GDM1 (cell line): Measurements from ENCODE around the gene PANX2.

Experiments
- DNase-seq: peaks from one replicate; lab custom pipeline; 2025; lab: John Stamatoyannopoulos, UW

Gene PANX2

DNA sequence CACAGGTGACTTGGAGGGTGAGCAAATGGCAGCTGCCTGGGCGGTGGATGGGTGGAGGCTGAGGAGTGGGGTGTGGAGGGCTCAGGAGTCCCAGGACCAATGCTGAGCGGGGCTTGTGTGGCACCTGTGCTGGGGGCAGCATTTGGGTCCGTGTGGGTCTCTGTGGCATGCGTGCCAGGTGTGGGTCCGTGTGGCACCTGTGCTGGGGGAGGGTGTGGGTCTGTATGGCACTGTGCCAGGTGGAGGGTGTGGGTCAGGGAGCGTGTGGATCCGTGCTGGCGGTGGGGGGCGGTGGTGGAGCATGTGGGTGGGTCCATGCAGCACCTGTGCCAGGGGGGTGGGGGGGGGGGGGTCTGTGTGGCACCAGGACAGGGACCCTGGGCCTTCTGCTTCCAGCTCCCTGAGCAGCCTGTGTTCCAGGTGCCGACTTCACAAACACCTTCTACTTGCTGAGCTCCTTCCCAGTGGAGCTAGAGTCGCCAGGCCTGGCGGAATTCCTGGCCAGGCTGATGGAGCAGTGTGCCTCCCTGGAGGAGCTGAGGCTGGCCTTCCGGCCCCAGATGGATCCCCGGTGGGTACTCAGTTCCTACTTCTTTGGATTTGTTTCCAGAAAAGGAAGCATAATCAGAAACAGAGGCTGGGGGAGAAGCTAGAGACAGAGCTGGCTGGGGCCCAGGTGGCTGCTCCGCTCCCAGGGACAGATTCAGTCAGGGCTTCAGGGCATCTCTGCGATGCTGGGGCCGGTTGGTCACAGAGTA lies 44.9 kb downstream of the PANX2 start:
- no peak for DNase-seq

GRCh38 chr22:50216055-50216683 lies 45.6 kb downstream of the PANX2 start:
- DNase-seq, result no peak

DNA sequence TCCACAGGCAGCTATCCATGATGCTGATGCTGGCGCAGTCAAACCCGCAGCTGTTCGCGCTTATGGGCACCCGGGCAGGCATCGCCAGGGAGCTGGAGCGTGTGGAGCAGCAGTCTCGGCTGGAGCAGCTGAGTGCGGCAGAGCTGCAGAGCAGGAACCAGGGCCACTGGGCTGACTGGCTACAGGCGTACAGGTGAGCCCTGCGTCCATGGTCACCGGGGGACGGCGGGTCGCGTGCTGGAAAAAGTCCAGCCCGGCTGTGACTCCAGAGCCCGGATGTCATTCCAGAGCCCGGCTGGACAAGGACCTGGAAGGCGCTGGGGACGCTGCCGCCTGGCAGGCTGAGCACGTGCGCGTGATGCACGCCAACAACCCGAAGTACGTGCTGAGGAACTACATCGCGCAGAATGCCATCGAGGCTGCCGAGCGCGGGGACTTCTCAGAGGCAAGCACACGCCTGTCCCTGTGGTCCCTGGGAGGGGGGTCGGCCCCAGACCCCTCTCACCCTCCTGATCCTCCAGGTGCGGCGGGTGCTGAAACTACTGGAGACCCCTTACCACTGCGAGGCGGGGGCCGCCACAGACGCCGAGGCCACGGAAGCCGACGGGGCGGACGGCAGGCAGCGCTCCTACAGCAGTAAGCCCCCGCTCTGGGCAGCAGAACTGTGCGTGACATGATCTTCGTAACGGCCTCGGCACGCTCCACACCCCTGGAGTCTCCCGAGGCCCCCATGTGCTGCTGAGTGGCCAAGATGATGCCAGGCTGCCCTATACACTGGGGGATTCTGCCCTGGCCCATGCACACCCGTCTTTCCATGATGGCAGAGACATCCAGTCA lies 46.4 kb downstream of the PANX2 start:
- no peak for DNase-seq

DNA sequence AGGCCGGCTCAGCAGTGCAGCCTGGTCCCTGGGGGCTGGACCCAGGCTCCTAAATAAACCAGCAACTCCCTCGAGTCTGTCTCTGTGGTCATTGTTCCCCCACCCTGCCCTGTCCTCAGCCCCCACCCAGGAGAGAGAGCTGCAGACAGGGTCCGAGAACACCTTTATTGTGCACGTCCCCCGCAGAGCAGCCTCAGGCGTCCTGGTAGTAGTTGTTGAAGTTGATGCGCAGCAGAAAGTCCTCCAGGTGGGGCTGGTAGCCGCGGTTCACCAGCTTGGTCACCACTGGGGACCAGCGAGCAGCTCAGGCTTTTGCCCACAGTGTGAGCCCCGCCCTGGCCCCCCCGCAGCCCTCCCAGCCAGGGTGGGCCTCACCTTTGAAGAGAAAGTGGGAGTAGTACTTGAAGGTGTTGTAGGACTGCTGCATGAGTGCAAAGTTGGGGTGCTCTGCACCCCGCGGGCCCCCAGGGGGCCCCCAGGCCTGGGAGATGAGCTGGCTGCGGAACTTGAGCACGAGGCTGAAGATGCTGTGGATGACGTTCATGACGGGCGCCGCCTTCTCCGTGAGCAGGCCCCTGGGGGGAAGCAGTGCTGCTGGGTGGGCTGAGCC lies 47.1 kb downstream of the PANX2 start:
- DNase-seq, result no peak

GRCh38 chr22:50218153-50218995 lies 47.8 kb downstream of the PANX2 start:
- no peak for DNase-seq

DNA sequence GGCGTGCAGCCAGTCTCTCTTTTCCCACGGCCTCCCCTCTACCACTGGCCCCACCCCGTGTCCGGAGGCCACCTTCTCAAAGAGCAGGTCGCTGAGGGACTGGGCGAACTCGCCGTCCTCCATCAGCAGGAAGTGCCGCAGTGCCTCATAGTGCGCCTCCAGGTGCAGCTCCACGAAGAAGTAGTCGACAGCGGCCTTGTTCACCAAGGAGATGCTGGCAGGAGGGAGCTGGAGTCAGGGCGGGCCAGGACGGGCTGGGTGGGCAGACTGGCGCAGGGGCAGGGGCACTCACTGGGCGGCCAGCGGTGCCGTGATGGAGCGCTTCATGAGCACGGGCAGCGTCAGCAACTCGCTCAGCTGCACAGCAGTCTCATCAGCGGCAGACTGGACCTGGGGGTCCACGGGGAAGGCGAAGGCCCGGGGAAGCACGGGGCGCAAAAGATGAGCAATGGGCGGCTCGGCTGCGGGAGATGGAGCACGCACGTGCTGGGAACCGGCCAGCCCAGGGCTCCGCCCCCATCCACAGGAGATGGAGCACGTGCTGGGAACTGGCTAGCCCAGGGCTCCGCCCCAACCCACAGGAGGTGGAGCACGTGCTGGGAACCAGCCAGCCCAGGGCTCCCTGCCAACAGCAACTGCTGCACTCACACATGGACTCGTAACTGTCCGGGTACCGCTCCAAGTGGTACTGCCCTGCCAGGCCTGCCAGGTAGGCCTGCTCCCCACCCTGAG lies 48.6 kb downstream of the PANX2 start:
- DNase-seq, result no peak

- no peak for DNase-seq
Observed at GRCh38 chr22:50219800-50220602, 49.5 kb downstream of the PANX2 start.

DNA sequence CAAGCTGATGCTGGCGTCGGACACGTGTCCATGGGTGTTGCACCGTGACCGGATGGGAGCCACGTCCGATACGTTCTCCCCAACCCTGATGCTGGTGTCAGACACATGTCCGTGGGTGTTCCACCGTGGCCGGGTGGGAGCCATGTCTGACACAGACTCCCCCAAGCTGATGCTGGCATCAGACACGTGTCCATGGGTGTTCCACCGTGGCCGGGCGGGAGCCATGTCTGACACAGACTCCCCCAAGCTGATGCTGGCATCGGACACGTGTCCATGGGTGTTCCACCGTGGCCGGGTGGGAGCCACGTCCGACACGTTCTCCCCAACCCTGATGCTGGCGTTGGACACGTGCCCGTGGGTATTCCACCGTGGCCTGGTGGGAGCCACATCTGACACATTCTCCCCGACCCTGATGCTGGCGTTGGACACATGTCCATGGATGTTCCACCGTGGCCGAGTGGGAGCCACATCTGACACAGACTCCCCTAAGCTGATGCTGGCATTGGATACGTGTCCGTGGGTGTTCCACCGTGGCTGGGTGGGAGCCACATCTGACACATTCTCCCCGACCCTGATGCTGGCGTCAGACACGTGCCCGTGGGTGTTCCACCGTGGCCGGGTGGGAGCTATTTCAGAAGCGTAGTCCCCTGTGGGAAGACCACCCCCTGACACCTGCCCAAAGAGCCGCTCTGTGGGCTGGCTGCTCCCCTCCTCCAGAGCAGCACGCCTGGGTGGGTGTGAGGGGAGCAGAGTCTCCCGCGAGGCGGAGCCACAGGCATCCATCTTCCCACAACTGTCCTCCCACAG lies 50.3 kb downstream of the PANX2 start:
- DNase-seq, result no peak

GRCh38 chr22:50221410-50222300 lies 51.1 kb downstream of the PANX2 start:
- no peak for DNase-seq

DNA sequence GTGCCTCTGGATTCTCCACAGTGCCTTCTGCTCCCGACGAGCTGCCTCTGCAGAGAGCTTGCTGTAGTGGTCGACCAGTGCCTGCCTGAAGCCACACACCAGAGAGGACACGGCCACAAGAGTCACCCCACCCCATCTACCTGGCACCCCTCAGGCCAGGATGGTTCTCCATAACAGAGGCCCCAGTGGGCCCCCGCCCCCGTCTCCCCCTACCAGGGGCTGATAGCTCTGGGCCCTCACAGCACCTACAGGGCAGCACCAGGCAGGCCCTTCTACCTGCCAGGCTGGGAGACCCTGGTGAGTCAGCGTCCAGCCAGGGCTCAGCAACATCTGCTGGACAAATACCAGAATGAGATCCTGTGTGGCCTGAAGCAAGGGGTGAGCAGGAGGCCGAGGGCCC lies 52.0 kb downstream of the PANX2 start:
- DNase-seq, result no peak

DNA sequence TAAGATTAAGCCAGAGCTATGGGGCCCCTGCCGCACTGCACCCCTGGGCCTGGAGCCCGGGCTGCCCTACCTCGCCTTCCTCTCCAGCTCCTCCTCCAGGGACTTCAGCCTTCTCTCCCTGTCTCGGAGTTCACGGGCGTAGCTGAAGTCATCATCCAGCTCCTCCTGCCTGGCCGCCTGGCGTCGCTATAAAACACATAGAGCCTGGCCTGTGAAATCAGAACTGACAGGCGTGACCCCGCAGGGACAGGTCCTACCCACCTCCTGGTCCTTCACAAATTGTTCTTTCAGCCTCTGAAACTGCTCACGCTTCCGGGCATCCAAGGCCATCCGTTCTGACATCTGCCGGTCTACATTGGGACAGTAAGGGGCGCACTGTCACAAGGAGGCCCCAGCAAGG lies 53.5 kb downstream of the PANX2 start:
- DNase-seq, result no peak

DNA sequence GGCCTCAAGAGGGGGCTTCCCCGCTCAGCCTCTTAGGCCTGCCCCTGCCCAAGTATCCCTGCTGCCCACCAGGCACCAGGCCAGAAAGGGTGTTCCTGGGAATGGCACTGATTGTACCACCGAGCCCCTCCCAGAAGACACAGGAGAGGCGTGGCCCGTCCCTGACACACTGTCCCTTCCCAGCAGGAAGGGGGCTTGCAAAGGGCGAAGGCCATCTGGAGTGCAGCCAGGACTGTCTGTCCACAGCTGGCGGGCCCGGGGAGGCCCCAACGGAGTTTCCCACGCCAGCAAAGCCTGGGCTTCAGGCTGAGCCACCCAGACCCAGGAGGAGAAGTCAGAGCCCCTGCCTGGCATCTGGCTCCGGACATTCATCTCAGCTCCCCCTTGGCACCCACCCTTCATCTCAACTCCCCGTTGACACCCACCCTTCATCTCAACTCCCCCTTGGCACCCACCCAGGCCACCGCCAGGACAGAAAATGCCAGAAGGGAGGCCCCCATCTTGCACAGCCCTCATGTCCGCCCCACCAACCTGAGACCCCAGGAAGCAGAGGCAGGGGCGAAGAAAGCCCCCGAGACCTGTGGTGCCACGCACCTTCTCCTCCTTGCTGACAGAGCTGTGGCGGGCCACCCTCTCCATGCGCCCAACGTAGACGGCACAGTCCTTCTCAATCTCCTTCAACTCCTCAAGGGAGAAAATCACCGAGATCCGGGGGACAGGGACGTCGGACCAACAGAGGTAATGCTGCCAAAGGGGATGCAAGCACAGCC lies 54.9 kb downstream of the PANX2 start:
- no peak for DNase-seq

- DNase-seq, result no peak
Observed at GRCh38 chr22:50226063-50226874, 55.7 kb downstream of the PANX2 start.

DNA sequence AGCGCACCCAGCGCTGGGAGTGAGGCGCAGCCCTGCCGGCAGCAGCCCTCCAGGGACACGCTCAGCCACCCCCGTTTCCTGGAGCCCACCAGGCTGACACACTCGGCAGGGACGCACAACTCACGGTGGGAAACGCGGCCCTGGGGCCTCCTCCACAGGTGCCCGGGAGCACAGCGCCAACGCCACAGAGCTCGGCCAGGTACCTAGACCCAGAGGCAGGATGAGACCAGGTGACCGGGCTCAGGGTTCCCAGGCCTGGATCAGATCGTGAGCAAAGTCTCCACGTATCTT lies 56.3 kb downstream of the PANX2 start:
- no peak for DNase-seq

GRCh38 chr22:50227579-50228215 lies 57.2 kb downstream of the PANX2 start:
- no peak for DNase-seq

- DNase-seq, result no peak
Observed at GRCh38 chr22:50228366-50228765, 57.8 kb downstream of the PANX2 start.
